Activated CD4-positive, alpha-beta T cell treated with anti-CD3 and anti-CD28 coated beads, Interleukin-2, amount 50 U/mL, for 1 hour (primary cell): ENCODE data around the gene METTL3.

Experiments
- DNase-seq: peaks from one replicate; pipeline ENCODE4 v3.0.0-alpha.2; 2020

Gene METTL3

GRCh38 chr14:21475767-21476522, 35.2 kb downstream of the METTL3 start:
- no peak for DNase-seq

- no peak for DNase-seq
Observed at GRCh38 chr14:21467616-21468015, 43.5 kb downstream of the METTL3 start.

- DNase-seq = peak; percentile 99
Observed at GRCh38 chr14:21455912-21456667, 55.0 kb downstream of the METTL3 start, which contains the start of gene CHD8. Gene CHD8, minus strand, starts transcription at chr14:21456123. Its CDS starts 24,480 bp downstream, at chr14:21431643.

GRCh38 chr14:21455592-21455911, 55.6 kb downstream of the METTL3 start:
- no peak for DNase-seq

GRCh38 chr14:21454843-21455544, 56.1 kb downstream of the METTL3 start:
- no peak for DNase-seq

GRCh38 chr14:21449899-21450216, 61.3 kb downstream of the METTL3 start:
- no peak for DNase-seq
